Stimulated activated CD4-positive, alpha-beta T cell treated with anti-CD3 and anti-CD28 coated beads, Interleukin-2, amount 100 ng/mL, for 48 hours (primary cell): Measurements from ENCODE around the gene PHF21B.

Experiments used
- DNase-seq, 2 donors: peaks; one replicate each; pipeline ENCODE4 v3.0.0-alpha.2; 2020

PHF21B gene

GRCh38 chr22:45013138-45013537, 3.3 kb upstream of the PHF21B start:
- DNase-seq: no peak

DNA sequence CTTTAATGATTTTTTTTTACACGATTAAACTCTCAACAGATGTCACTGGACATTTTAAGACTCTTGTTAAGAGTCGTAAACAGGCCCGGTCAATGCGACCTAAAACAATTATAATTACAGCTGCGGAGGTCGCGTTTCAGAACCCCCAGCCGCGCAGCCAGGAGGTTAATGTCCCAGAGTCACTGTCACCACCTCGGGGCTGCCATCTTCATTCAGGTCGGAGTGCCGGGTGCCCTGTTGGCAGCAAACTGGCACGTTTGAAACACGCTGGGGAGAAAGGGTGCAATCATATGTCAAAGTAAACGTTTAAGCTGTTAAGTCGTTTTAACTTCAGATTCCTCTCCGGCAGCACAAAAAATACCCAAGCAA, 711 bp upstream of the PHF21B start:
- DNase-seq: no peak

- no peak for DNase-seq
These were observed 827 bp downstream of the PHF21B start for GRCh38 chr22:45008751-45009605.

DNA sequence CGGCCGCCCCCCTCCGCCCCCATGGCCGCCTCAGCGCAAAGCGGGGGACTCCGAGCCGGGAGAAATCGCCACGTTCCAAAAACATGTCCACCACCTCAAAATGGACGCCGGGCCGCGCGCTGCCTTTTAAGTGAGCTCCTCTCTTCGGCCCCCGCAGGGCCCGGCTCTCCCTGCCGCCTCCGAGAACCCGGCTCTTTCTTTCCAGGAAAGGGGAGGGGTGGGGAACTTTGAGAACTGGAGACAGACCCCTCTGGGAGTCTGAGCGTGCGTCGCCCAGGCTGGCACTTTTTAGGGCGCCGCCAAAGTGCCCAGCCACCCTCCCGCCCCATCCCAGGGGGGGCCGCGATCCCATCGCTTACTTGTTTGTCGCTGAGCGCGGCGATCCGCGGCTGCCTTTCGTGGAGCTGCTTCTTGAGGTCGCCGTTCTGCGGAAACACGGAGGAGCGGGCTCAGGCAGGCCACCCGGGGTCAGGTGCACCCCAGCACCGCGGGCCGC, 1.6 kb downstream of the PHF21B start:
- no peak for DNase-seq

GRCh38 chr22:45007391-45008185, 2.2 kb downstream of the PHF21B start:
- DNase-seq: no peak

DNA sequence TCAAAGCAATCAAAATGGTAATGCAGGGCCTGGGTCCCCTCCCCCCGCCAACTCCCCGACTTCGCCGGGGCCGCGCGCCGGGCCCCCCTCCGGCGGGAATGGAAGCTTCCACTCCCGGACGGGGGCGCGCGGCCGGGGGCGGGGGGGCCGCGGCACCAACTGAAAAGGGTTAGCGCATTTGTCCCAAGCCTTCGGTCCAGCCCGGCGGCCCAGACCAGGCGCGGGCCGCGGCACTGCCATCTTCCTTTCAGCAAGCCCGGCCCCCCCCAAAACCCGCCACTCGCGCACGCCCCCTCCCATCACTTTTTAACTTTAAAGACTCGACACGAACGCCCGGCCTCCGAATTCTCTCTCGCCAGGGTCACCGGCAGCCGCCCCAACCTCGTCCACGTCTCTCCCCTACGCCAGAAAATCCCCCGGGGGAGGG, 2.8 kb downstream of the PHF21B start:
- DNase-seq: no peak

GRCh38 chr22:45006111-45006963, 3.5 kb downstream of the PHF21B start:
- DNase-seq: no peak

GRCh38 chr22:45001653-45002052, 8.2 kb downstream of the PHF21B start:
- DNase-seq: no peak

DNA sequence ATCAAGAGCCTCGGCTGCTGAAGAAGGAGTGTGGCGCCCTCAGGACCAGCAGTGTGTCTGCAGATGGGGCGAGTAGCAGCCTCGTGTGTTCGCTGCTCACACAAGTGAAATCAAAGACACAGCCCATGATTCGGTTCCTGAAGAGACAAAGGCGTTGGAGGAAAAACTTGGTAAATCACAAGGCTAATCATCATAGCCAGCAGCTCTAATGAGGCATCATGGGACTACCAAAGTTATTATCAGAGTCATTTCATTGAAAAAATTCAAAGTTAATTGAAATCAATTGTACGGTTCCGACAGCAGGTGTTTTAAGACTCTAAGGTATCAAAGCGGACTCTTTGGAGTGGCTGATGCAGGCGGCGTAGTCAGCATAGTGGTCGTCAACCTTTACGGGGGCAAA, 9.5 kb downstream of the PHF21B start:
- no peak for DNase-seq

DNA sequence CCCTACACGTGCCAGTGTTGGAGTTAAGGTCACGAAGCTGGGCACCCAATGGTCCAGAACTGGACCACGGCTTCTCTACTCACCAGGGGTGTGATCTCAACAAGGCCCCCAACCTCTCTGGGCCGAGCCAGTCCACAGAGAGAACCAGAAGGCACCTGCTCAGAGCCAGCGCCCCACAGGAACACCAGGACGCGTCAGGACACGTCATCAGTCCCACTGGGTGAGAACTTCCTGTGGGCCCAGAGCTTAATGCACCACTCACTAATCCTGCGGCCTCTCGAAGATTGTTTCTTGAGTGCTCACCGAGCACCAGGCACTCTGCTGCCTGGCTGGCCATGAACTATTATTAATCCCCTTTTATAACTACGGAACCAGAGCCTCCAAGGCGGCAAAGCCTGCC, 10.1 kb downstream of the PHF21B start:
- DNase-seq: no peak

DNA sequence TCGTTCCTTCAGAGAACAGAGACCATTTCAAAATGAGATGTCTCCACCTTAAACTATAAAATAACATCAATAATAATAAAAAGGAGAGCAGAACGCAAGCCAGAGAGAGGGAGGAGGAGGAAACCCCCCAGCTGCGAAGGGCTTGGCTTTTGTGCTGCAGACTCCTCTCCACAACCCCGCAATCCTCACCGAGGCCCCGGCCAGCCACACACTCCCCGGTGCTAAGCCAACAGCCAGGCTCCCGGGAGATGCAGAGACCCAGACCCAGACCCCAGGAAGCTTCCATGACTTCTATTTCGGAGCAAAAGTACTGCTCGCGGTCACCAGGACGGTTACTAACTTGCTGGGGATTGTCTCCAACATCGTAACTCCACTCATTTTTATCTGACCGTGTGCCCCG, 10.6 kb downstream of the PHF21B start:
- DNase-seq: no peak

DNA sequence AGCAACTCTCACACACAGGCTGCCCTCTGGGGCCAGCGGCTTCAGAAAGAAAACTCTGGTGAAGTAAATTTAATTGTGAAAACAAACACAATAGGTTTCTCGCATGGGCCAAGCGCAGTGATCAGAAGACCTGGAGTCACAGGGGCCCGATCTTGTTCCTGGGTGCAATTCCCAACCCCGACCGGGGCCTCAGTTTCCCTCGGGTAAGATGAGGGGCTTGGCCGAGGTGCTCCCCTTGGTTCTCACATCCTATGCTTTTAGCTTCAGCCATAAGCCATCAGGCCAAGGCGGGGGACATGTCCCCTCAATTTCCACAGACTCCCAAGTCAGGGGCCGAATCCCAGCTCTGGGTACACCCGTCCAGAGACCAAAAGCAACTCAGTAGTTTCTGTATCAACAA, 11.5 kb downstream of the PHF21B start:
- no peak for DNase-seq

GRCh38 chr22:44997060-44997459, 12.7 kb downstream of the PHF21B start:
- no peak for DNase-seq

DNA sequence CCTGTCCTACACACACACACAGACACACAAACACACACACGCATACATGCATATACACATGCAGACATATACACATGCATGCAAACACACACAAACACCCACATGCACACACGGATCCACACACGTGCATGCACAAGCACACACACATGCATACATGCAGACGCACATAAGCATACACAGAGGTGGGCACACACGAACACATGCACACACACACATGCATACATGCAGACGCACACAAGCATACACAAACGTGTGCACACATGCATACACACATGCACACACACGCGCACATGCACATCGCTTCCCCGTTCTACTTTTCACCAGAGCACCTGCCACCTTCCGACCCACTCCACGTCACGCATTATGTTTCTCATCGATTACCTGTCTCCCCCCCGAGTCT, 13.2 kb downstream of the PHF21B start:
- DNase-seq: no peak

GRCh38 chr22:44996120-44996519, 13.7 kb downstream of the PHF21B start:
- no peak for DNase-seq

DNA sequence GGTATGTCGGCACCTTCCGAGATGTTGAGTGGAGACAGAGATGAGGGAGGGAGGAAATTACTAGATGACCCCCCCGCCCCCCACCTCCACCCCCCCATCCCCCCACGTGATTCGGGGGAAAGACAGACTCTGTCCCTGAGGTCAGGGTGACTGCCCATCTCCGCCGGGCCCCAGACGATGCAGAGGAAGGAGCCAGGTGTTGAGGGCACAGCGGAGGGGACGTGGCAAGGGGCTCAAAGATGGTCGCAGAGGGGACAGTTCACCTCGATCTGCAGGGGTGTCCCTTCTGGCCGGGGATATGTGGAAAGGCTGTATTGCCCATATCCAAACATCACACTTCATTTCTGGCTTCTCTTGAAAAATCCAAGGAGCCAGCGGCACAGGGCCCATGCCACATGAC, 14.1 kb downstream of the PHF21B start:
- DNase-seq: no peak

DNA sequence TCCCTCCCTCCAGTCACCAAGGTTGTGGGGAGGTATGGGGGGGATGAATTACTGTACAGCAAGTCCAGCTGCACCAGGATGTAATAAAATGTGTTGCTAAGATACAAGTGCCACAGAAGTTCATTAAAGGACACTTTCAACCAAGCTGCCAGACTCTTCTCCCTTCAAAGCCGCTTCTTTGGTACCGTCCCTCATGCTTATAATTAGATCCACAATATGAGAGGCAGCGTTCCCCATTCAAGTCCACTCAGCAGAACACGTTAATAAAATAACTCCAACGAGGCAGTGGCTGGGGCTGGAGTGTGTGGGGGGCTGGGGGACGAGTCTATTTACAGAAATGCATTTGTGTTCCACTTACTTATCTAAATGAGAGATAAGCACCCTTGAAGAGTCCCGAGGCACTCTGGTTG, 14.7 kb downstream of the PHF21B start:
- no peak for DNase-seq

DNA sequence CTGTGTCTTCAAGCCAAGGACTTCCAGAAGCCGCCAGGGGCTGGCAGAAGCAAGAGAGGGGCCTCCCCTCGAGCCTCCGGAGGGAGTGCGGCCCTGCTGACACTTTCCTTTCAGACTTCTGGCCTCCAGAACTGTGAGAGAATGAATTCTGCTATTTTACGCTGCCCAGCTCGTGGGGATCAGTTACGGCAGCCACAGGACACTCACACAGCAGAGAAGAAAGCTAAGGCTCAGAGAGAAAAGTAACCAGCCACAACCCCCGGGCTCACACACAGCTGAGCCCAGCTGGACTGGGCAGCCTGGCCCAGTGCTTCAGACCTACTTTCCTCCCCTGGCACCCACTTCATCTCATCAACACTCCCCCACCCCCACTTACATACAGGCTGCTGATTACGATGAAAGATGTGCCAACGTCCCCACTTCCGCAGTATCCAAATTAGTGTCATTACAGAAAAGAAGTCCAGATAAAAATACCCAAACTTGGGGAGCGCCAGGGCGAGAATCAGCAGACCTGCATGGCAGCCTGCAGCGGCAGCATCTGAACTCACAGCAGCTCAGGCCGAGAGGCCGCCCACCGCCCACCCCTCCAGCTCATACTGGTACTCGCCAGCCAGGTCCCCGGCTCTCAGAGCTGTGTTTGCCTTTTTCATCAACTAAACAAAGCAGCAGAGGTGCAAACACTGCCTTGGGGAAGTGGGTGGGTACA, 15.3 kb downstream of the PHF21B start:
- DNase-seq: no peak

DNA sequence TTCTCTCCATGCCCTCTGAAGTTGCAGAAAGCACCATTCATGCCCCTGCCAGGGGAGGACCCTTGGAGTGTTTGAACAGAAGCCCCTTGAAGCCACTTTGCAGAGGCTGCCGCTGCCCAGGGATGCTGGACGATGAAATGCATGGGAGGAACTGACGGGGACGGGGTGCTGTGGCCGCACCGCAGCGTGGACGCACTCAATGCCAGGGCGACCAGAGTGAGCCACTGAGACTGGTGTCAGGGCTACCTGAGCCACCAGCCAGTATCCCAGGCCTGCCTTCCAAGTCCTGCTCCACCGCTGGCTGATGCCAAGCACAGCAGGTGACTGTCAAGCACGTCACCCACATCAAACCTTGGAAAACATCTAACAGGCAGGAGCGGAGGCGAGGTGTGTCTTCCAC, 17.6 kb downstream of the PHF21B start:
- no peak for DNase-seq

GRCh38 chr22:44991218-44991617, 18.6 kb downstream of the PHF21B start:
- DNase-seq: no peak

- no peak for DNase-seq
These were observed 19.0 kb downstream of the PHF21B start for GRCh38 chr22:44990810-44991209.

DNA sequence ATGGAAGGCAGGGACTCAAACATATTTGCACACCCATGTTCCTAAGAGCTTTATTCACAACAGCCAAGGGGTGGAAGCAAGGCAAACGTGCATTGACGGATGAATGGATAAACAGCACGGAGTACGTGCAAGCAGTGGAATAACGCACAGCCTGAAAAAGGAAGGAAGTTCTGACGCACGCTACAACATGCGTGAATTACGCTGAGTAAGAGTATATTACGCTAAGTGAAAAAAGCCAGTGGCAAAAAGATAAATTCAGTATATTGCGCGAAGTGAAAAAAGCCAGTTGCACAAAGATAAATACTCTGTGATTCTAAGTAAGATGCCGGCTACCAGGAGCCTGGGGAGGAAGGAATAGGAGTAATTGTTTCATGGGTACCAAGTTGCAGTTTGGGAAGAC, 19.5 kb downstream of the PHF21B start:
- DNase-seq: no peak

- no peak for DNase-seq
These were observed 21.1 kb downstream of the PHF21B start for GRCh38 chr22:44988671-44989070.
